ENCODE results near the gene FAM171A1.

GRCh38 chr10:15353471-15354017 is 17.5 kb downstream of the FAM171A1 start:
- TF ChIP-seq CTCF (IDR thresholded peaks at IDR 0.05) (no peak), ZFX (IDR thresholded peaks at IDR 0.05; ENCODE audit: borderline replicate concordance) (no peak)
